Measurements from ENCODE around the gene DCST1. TPM values are rescaled to one million over a fixed set of nuclear protein-coding genes. Genes with fewer than 3 reads are reported as not detected.

The DCST1 gene
- total RNA-seq, 1 experiment from 2014 or later, result 0.22 TPM

DNA sequence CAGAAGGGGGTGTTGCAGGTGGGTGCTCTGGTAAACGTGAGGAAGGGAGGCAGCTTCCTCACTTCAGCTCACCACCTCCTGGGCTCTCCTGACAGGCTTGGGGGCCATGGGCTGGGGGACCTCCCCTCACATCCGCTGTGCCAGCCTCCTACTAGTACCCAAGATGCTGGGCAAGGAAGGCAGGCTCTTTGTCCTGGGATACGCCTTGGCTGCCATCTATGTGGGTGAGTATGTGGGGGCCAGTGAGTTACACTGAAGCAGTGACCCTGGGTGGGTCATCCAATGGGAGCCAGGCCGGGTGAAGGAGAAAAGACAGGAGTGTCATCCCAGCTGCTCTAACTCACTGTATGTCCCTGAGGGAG is 5.7 kb downstream of the DCST1 start:
- H3F3A ChIP-seq (ENCODE audit: insufficient read depth, low read depth), result peaks cover 25% of the 10 kb centered on the region
- H4K20me1 ChIP-seq (ENCODE audit: insufficient read depth), result no peaks in the 10 kb centered on the region
- H3K9me2 ChIP-seq (ENCODE audit: insufficient read depth), result no peaks in the 10 kb centered on the region
- CTCF ChIA-PET, result interaction anchor here (0.8 to 1.6 kb wide), 3 partner anchors 12 to 46 kb away, joined by 3 to 5 read pairs (median 4); partner anchors contain the start of gene ADAM15
- H3K27ac ChIP-seq, result peak overlapping the region; percentile 53
- peaks cover 28% of the 10 kb centered on the region for H3K4me1 ChIP-seq (replicated peaks; ENCODE audit: insufficient read depth)
- H3K9me3 ChIP-seq (ENCODE audit: insufficient read depth, low read depth), result no peaks in the 10 kb centered on the region
- POLR2A ChIA-PET (ENCODE audit: unreplicated experiment), result interaction anchor here (0.7 kb wide), 2 partner anchors 107 to 171 kb away, joined by 3 to 25 read pairs; no protein-coding TSS in a partner anchor
- no TSS peak for BruUV-seq (replicated peaks)
- H3K36me3 ChIP-seq (ENCODE audit: low read depth), result no peaks in the 10 kb centered on the region
- H3K4me3 ChIP-seq, result no peak overlapping the region
- TF ChIP-seq EZH2 (IDR thresholded peaks at IDR 0.05; ENCODE audit: low read depth), result no peak
- TF ChIP-seq, protein P1, sequence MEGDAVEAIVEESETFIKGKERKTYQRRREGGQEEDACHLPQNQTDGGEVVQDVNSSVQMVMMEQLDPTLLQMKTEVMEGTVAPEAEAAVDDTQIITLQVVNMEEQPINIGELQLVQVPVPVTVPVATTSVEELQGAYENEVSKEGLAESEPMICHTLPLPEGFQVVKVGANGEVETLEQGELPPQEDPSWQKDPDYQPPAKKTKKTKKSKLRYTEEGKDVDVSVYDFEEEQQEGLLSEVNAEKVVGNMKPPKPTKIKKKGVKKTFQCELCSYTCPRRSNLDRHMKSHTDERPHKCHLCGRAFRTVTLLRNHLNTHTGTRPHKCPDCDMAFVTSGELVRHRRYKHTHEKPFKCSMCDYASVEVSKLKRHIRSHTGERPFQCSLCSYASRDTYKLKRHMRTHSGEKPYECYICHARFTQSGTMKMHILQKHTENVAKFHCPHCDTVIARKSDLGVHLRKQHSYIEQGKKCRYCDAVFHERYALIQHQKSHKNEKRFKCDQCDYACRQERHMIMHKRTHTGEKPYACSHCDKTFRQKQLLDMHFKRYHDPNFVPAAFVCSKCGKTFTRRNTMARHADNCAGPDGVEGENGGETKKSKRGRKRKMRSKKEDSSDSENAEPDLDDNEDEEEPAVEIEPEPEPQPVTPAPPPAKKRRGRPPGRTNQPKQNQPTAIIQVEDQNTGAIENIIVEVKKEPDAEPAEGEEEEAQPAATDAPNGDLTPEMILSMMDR (conservative IDR thresholded peaks at IDR 0.05), result no peak
- intact Hi-C loops (cut with micrococcal nuclease; ENCODE audit: unreplicated experiment), result loop anchor here (2.0 kb wide), 1 partner anchor 16 kb away; no protein-coding TSS in a partner anchor
- H3K79me2 ChIP-seq (ENCODE audit: low read depth), result no peaks in the 10 kb centered on the region
- DNase-seq, result no peak
- no peaks in the 10 kb centered on the region for H3K27me3 ChIP-seq (ENCODE audit: insufficient read depth, low read depth)
- no peak overlapping the region for H2AFZ ChIP-seq
- H3K4me2 ChIP-seq, result peak overlapping the region; percentile 52

DNA sequence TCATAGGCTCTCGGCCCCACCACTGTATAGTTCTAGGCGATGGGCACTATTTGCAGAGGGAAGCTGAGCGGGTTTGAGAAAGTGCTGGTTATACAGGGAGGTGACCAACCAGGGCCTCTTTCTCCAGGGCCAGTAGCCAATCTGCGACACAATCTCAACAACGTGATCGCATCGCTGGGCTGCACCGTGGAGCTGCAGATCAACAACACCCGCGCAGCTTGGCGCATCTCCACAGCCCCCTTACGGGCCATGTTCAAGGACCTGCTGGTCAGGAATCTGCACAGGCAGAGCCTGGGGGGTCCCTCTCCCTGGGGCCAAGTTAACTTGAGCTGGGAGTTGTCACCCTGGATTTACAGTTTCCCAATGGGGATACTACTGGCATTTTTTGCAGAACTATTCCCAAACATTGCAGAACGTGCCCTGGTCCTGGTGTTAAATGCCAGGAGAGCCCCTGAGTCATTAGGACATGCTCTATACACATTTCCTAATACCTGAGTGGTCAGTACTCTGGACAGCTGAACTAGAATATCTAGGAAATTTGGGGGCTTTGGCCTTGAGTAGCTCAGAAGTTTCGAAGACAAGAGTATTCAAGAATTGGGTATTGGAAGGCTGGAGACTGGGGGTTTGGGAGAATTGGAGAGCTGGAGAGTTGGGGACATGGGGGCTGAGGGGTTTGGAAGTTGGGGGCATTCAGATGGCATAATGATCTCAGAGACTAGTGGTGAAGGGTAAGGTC is 6.9 kb downstream of the DCST1 start:
- no peaks in the 10 kb centered on the region for H4K20me1 ChIP-seq (ENCODE audit: insufficient read depth)
- intact Hi-C loops (cut with micrococcal nuclease; ENCODE audit: unreplicated experiment), result no loop called here

DNA sequence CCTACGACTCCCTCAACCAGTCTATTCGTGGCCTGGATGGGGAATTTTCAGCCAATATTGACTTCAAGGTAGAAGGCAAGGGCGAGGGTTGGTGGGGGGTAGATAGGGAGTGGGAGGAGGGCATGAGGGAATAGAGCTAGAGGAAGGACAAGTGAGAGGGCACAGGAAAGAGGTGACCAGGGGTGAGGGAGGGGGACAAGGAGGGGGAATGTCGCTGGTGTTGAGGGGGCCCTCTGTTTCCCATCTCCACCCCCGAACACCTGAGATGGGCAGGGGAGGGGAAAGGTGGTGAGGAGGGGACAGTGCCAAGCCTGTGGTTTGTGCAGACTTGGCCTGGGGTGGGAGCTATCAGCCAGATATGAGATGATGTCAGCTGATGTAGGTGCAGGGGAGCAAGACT is 9.2 kb downstream of the DCST1 start:
- peaks cover 20% of the 10 kb centered on the region for H3F3A ChIP-seq (ENCODE audit: insufficient read depth, low read depth)
- ChIA-PET POLR2A (ENCODE audit: unreplicated experiment) (no interaction called here), CTCF (interaction anchor here (0.6 kb wide), 1 partner anchor 81 kb away, joined by 26 read pairs; the partner anchor contains the start of gene PYGO2)
- no peaks in the 10 kb centered on the region for H3K9me2 ChIP-seq (ENCODE audit: insufficient read depth)
- TF ChIP-seq, protein P1 (conservative IDR thresholded peaks at IDR 0.05), result no peak
- no peak for TF ChIP-seq EZH2 (IDR thresholded peaks at IDR 0.05; ENCODE audit: low read depth)
- H3K9me3 ChIP-seq (ENCODE audit: insufficient read depth, low read depth), result no peaks in the 10 kb centered on the region
- H4K20me1 ChIP-seq (ENCODE audit: insufficient read depth), result no peaks in the 10 kb centered on the region
- H3K4me2 ChIP-seq, result no peak overlapping the region
- peaks cover 31% of the 10 kb centered on the region for H3K4me1 ChIP-seq (replicated peaks; ENCODE audit: insufficient read depth)
- no peak for DNase-seq
- H3K27me3 ChIP-seq (ENCODE audit: insufficient read depth, low read depth), result no peaks in the 10 kb centered on the region
- H2AFZ ChIP-seq, result no peak overlapping the region
- BruUV-seq (replicated peaks), result no TSS peak
- no peak overlapping the region for H3K4me3 ChIP-seq
- no peaks in the 10 kb centered on the region for H3K36me3 ChIP-seq (ENCODE audit: low read depth)
- no peak overlapping the region for H3K27ac ChIP-seq
- no peaks in the 10 kb centered on the region for H3K79me2 ChIP-seq (ENCODE audit: low read depth)
- intact Hi-C loops (cut with micrococcal nuclease; ENCODE audit: unreplicated experiment), result no loop called here

More for the DNA sequence above, 6.9 kb downstream of the DCST1 start:
- peaks cover 25% of the 10 kb centered on the region for H3F3A ChIP-seq (ENCODE audit: insufficient read depth, low read depth)
- H3K9me3 ChIP-seq (ENCODE audit: insufficient read depth, low read depth), result no peaks in the 10 kb centered on the region
- no peak overlapping the region for H3K4me2 ChIP-seq
- no peak overlapping the region for H3K27ac ChIP-seq
- TF ChIP-seq, protein P1 (conservative IDR thresholded peaks at IDR 0.05), result no peak
- TF ChIP-seq EZH2 (IDR thresholded peaks at IDR 0.05; ENCODE audit: low read depth), result no peak
- H3K4me1 ChIP-seq (replicated peaks; ENCODE audit: insufficient read depth), result peaks cover 40% of the 10 kb centered on the region
- POLR2A ChIA-PET (ENCODE audit: unreplicated experiment), result no interaction called here
- CTCF ChIA-PET, result interaction anchor here (0.6 to 1.1 kb wide), 2 partner anchors 10 to 1474 kb away, joined by 3 to 4 read pairs; no protein-coding TSS in a partner anchor
- H3K79me2 ChIP-seq (ENCODE audit: low read depth), result no peaks in the 10 kb centered on the region
- no peaks in the 10 kb centered on the region for H3K27me3 ChIP-seq (ENCODE audit: insufficient read depth, low read depth)
- no peak for DNase-seq
- no peaks in the 10 kb centered on the region for H3K36me3 ChIP-seq (ENCODE audit: low read depth)
- no peak overlapping the region for H2AFZ ChIP-seq
- no peaks in the 10 kb centered on the region for H3K9me2 ChIP-seq (ENCODE audit: insufficient read depth)
- no peak overlapping the region for H3K4me3 ChIP-seq
- no TSS peak for BruUV-seq (replicated peaks)
